Measurements from ENCODE around the gene CCDC7. TPM values are rescaled to one million over a fixed set of nuclear protein-coding genes. Genes with fewer than 3 reads are reported as not detected.

The CCDC7 gene
- total and polyA plus RNA-seq, 2 experiments from 2014 or later, result 0.83 to 1.6 TPM

- no peaks in the 10 kb centered on the region for H3K36me3 ChIP-seq (ENCODE audit: insufficient read depth)
- no peak for ATAC-seq
- Mint-ChIP-seq H3K4me3 (no peak overlapping the region), H3K4me1 (no peaks in the 10 kb centered on the region), H3K27ac (no peak overlapping the region), H3K36me3 (ENCODE audit: low read depth) (no peaks in the 10 kb centered on the region), H3K27me3 (ENCODE audit: insufficient read depth, low read depth, poor library complexity) (peaks cover 3% of the 10 kb centered on the region), H3K9me3 (no peaks in the 10 kb centered on the region)
- no peaks in the 10 kb centered on the region for H4K20me1 ChIP-seq (replicated peaks; ENCODE audit: insufficient read depth)
- H2AFZ ChIP-seq, result no peak overlapping the region
- no peaks in the 10 kb centered on the region for H3K79me2 ChIP-seq (replicated peaks; ENCODE audit: insufficient read depth)
- peaks cover 4% of the 10 kb centered on the region; the same call in 1 of the 2 replicates for H3K9me2 ChIP-seq (ENCODE audit: insufficient read depth)
- no peak overlapping the region for H3K27ac ChIP-seq (ENCODE audit: low read depth)
- no peak for DNase-seq (ENCODE audit: low spot score)
- no peak overlapping the region for H3K4me3 ChIP-seq
- no peaks in the 10 kb centered on the region for H3F3A ChIP-seq (replicated peaks; ENCODE audit: low read depth)
- TF ChIP-seq CREB1 (CRISPR knock-in tag; IDR thresholded peaks at IDR 0.05; ENCODE audit: low read depth) (no peak), ZNF462 (CRISPR knock-in tag; IDR thresholded peaks at IDR 0.05) (no peak), POLR2AphosphoS5 (IDR thresholded peaks at IDR 0.05; ENCODE audit: low read depth) (no peak), ZNF114 (CRISPR knock-in tag; IDR thresholded peaks at IDR 0.05) (no peak), JUNB (IDR thresholded peaks at IDR 0.05; ENCODE audit: unreplicated experiment) (no peak), STAT1 (IDR thresholded peaks at IDR 0.05; ENCODE audit: unreplicated experiment) (no peak), ETS1 (IDR thresholded peaks at IDR 0.05) (no peak), CTCF (conservative IDR thresholded peaks at IDR 0.05; ENCODE audit: low read depth in 2 of 2) (no peak), EZH2phosphoT487 (IDR thresholded peaks at IDR 0.05; ENCODE audit: unreplicated experiment) (no peak), NANOG (IDR thresholded peaks at IDR 0.05; ENCODE audit: borderline replicate concordance) (no peak), REST (IDR thresholded peaks at IDR 0.05; ENCODE audit: unreplicated experiment) (no peak), EZH2 (IDR thresholded peaks at IDR 0.05; ENCODE audit: low read depth, unreplicated experiment) (no peak), ZNF331 (CRISPR knock-in tag; IDR thresholded peaks at IDR 0.05; ENCODE audit: low read depth) (no peak)
- no peaks in the 10 kb centered on the region for H3K27me3 ChIP-seq (ENCODE audit: insufficient read depth)
- no peaks in the 10 kb centered on the region for H3K4me1 ChIP-seq (ENCODE audit: insufficient read depth)
- H3K4me2 ChIP-seq, result no peak overlapping the region
These were observed 42.8 kb upstream of the CCDC7 start for GRCh38 chr10:32403091-32403490.

Measured in GM23338 (cell line).